Loucy (cell line): ENCODE data around the gene SMDT1.

ENCODE experiments used
- H2AFZ ChIP-seq: fragments of 200-600 bp; sonication (generic); 2 replicates; pipeline ENCODE4 v1.6.0; 2016; ENCODE audit warnings: antibody characterized with exemption, mild to moderate bottlenecking, low read length, moderate library complexity
- H3F3A ChIP-seq: fragments of 200-600 bp; 2 replicates; pipeline ENCODE4 v1.6.0; 2016; ENCODE audit warnings: antibody characterized with exemption, low read depth, mild to moderate bottlenecking
- H3K27me3 ChIP-seq: fragments of 200-600 bp; sonication (generic); 2 replicates; pipeline ENCODE4 v1.6.1; 2014; ENCODE audit warnings: low read length, mild to moderate bottlenecking; ENCODE audit not compliant: insufficient read depth, poor library complexity, severe bottlenecking
- H3K36me3 ChIP-seq: fragments of 200-600 bp; sonication (generic); 2 replicates; pipeline ENCODE4 v1.6.1; 2016; ENCODE audit warnings: low read length; ENCODE audit not compliant: insufficient read depth
- H3K4me1 ChIP-seq: fragments of 200-600 bp; sonication (generic); 2 replicates; pipeline ENCODE4 v1.5.1; 2014; ENCODE audit warnings: low read length, mild to moderate bottlenecking; ENCODE audit not compliant: insufficient read depth, poor library complexity, severe bottlenecking
- H3K4me2 ChIP-seq: fragments of 200-600 bp; sonication (generic); 2 replicates; pipeline ENCODE4 v1.6.0; 2014; ENCODE audit warnings: antibody characterized with exemption, low read length, low read depth, mild to moderate bottlenecking; ENCODE audit not compliant: poor library complexity, severe bottlenecking
- H3K4me3 ChIP-seq: fragments of 200-600 bp; sonication (generic); 2 replicates; pipeline ENCODE4 v1.5.1; 2014; ENCODE audit warnings: low read length, mild to moderate bottlenecking, mixed read lengths; ENCODE audit not compliant: poor library complexity, severe bottlenecking
- H3K79me2 ChIP-seq: fragments of 200-600 bp; sonication (generic); 2 replicates; pipeline ENCODE4 v1.6.1; 2014; ENCODE audit warnings: low read length; ENCODE audit not compliant: insufficient read depth
- H3K9ac ChIP-seq: fragments of 200-600 bp; sonication (generic); 2 replicates; pipeline ENCODE4 v1.6.0; 2014; ENCODE audit warnings: mild to moderate bottlenecking, low read depth, low read length, moderate library complexity; ENCODE audit not compliant: poor library complexity, severe bottlenecking
- H3K9me2 ChIP-seq: fragments of 200-600 bp; sonication (generic); replicated peaks from 2 replicates; pipeline ENCODE4 v1.6.1; 2016; ENCODE audit warnings: low read depth, low read length, mixed read lengths
- H3K9me3 ChIP-seq: fragments of 200-600 bp; sonication (generic); 2 replicates; pipeline ENCODE4 v1.6.1; 2014; ENCODE audit warnings: mild to moderate bottlenecking, antibody characterized with exemption, low read length, low read depth; ENCODE audit not compliant: insufficient read depth
- H4K20me1 ChIP-seq: fragments of 200-600 bp; sonication (generic); 2 replicates; pipeline ENCODE4 v1.6.0; 2014; ENCODE audit warnings: antibody characterized with exemption, low read length, mild to moderate bottlenecking; ENCODE audit not compliant: insufficient read depth, poor library complexity, severe bottlenecking
- CTCF ChIP-seq: fragments of 200-600 bp; sonication (generic); conservative IDR thresholded peaks from 2 replicates; pipeline ENCODE4 v1.5.1; 2014; ENCODE audit warnings: mild to moderate bottlenecking, antibody characterized with exemption, low read length
- EZH2phosphoT487 ChIP-seq: fragments of 200-600 bp; IDR thresholded peaks from 2 replicates; pipeline ENCODE4 v1.6.1; 2018; ENCODE audit warnings: antibody characterized with exemption, mild to moderate bottlenecking, moderate library complexity, borderline replicate concordance

SMDT1 gene

DNA sequence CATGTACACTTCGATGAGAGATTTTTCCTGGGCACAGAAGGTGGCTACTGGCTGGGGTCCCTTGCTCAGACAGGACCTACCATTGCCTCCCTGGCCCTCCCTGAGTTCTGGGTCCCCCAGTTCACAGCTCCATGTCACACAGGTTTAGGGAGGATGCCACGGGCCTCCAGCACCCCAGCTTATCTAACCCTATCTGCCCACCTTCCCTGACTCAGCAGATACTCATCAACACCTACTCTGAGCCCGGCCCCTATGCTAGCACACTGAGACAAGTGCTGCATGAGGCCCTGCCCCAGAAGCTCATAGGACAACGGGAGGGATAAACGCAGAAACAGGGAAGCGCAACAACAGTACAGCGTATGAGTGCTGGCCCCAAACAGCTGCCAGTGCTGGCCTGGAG, 18.5 kb upstream of the SMDT1 start:
- Histone ChIP-seq H3K4me3 (no peak overlapping the region), H3K36me3 (no peaks in the 10 kb centered on the region; the same call in 1 of the 2 replicates), H2AFZ (no peak overlapping the region), H3K4me2 (no peak overlapping the region), H3K9me3 (peaks cover 9% of the 10 kb centered on the region; the same call in 1 of the 2 replicates), H3F3A (no peaks in the 10 kb centered on the region), H3K9me2 (no peaks in the 10 kb centered on the region), H3K4me1 (no peaks in the 10 kb centered on the region), H4K20me1 (no peaks in the 10 kb centered on the region), H3K9ac (no peak overlapping the region), H3K79me2 (no peaks in the 10 kb centered on the region), H3K27me3 (no peaks in the 10 kb centered on the region)
- TF ChIP-seq CTCF = no peak
- no peak for TF ChIP-seq EZH2phosphoT487

GRCh38 chr22:42062506-42063170, 16.9 kb upstream of the SMDT1 start:
- no peaks in the 10 kb centered on the region; the same call in 1 of the 2 replicates for H3K36me3 ChIP-seq

GRCh38 chr22:42064629-42065028, 14.9 kb upstream of the SMDT1 start:
- no peaks in the 10 kb centered on the region for H3K27me3 ChIP-seq
- H3K9ac ChIP-seq = no peak overlapping the region
- H3K9me3 ChIP-seq = no peaks in the 10 kb centered on the region
- TF ChIP-seq EZH2phosphoT487 (no peak), CTCF (no peak)
- H4K20me1 ChIP-seq = no peaks in the 10 kb centered on the region
- no peak overlapping the region for H3K4me2 ChIP-seq
- peaks cover under 1% of the 10 kb centered on the region; the same call in 1 of the 2 replicates for H3K79me2 ChIP-seq
- H3K4me3 ChIP-seq = no peak overlapping the region
- peaks cover 1% of the 10 kb centered on the region for H3K4me1 ChIP-seq
- H3F3A ChIP-seq = no peaks in the 10 kb centered on the region
- H2AFZ ChIP-seq = no peak overlapping the region
- no peaks in the 10 kb centered on the region for H3K9me2 ChIP-seq
- H3K36me3 ChIP-seq = no peaks in the 10 kb centered on the region; the same call in 1 of the 2 replicates

More at GRCh38 chr22:42062506-42063170, 16.9 kb upstream of the SMDT1 start:
- Histone ChIP-seq H3K79me2 (no peaks in the 10 kb centered on the region), H3K9me2 (no peaks in the 10 kb centered on the region), H3K4me1 (no peaks in the 10 kb centered on the region), H3K27me3 (no peaks in the 10 kb centered on the region), H4K20me1 (no peaks in the 10 kb centered on the region), H3K4me3 (no peak overlapping the region), H3K4me2 (no peak overlapping the region), H3K9ac (no peak overlapping the region), H2AFZ (no peak overlapping the region), H3K9me3 (no peaks in the 10 kb centered on the region), H3F3A (no peaks in the 10 kb centered on the region)
- TF ChIP-seq CTCF = no peak
- no peak for TF ChIP-seq EZH2phosphoT487
